HepG2 (cell line): Measurements from ENCODE around the gene TP53TG5. TPM values are rescaled to one million over a fixed set of nuclear protein-coding genes. Genes with fewer than 3 reads are reported as not detected.

Source experiments
- ARNT2 ChIP-seq: sonication (generic); formaldehyde crosslinking; IDR thresholded peaks from 2 replicates; pipeline ENCODE4 v1.8.0; 2022; ENCODE audit warnings: mild to moderate bottlenecking, low read depth, missing genetic modification reagents, moderate library complexity
- CEBPG ChIP-seq: IDR thresholded peaks from 2 replicates; pipeline ENCODE4 v1.6.1; 2016
- HDAC1 ChIP-seq: sonication (generic); formaldehyde crosslinking; IDR thresholded peaks from 2 replicates; pipeline ENCODE4 v1.5.1; 2020; ENCODE audit warnings: mild to moderate bottlenecking, missing genetic modification reagents
- NR2F2 ChIP-seq: IDR thresholded peaks from 2 replicates; pipeline ENCODE4 v1.6.1; 2012; ENCODE audit warnings: low read depth, inconsistent platforms, borderline replicate concordance
- ZNF317 ChIP-seq: sonication (generic); formaldehyde crosslinking; IDR thresholded peaks from 2 replicates; pipeline ENCODE4 v1.5.0; 2020; ENCODE audit warnings: mild to moderate bottlenecking, missing genetic modification reagents
- polyA plus RNA-seq, 8 experiments: library from polyadenylated mRNA; depleted of rRNA in 3 of 8; stranded (reverse) in 7 of 8; unstranded in 1 of 8; fragments of >200 nt; fragmentation: Illumina TruSeq in 4 of 8; extraction: Trizol in 4 of 8; gene quantifications; 2 replicates each; pipeline versions ENCODE4 v1.2.1 to v1.2.3, GENCODE V29; 2011 to 2016; ENCODE audit warnings: low read depth in 4 of 8, missing spikeins in 1 of 8, mixed read lengths in 1 of 8; ENCODE audit not compliant: insufficient read depth in 1 of 8
- total RNA-seq, 5 experiments: library from RNA; depleted of rRNA; stranded (reverse); fragments of >200 nt; fragmentation: Illumina TruSeq; extraction: Trizol; gene quantifications; 2 replicates each; pipeline ENCODE4 v1.2.3, GENCODE V29; 2016; ENCODE audit warnings: low read depth in 1 of 5
- TF ChIP-seq, protein P1 (sequence below): sonication (generic); formaldehyde crosslinking; IDR thresholded peaks from 2 replicates; pipeline ENCODE4 v1.5.0; 2020; ENCODE audit warnings: mild to moderate bottlenecking, missing genetic modification reagents, borderline replicate concordance
- TF ChIP-seq, protein P2 (sequence below): sonication (generic); IDR thresholded peaks from 2 replicates; pipeline ENCODE4 v1.6.1; 2016; ENCODE audit warnings: low read depth, borderline replicate concordance
- TF ChIP-seq, protein P3 (sequence below): IDR thresholded peaks from 2 replicates; pipeline ENCODE4 v1.4.0; 2020; ENCODE audit warnings: mild to moderate bottlenecking, missing genetic modification reagents
- TF ChIP-seq, protein P4 (sequence below): sonication (generic); formaldehyde crosslinking; IDR thresholded peaks from 2 replicates; pipeline ENCODE4 v1.4.0; 2020; ENCODE audit warnings: missing genetic modification reagents, borderline replicate concordance
- TF ChIP-seq, protein P5 (sequence below): IDR thresholded peaks from 2 replicates; pipeline ENCODE4 v1.6.1; 2016
- TF ChIP-seq, protein P6 (sequence below): sonication (generic); formaldehyde crosslinking; IDR thresholded peaks from 2 replicates; pipeline ENCODE4 v1.8.0; 2023; ENCODE audit warnings: mild to moderate bottlenecking, missing genetic modification reagents

Gene TP53TG5
- total and polyA plus RNA-seq, 2 of the 13 experiments (the other 11 are each of a cell fraction or from before 2014, with no cell fraction given): 0.11 TPM; not detected in 1

DNA sequence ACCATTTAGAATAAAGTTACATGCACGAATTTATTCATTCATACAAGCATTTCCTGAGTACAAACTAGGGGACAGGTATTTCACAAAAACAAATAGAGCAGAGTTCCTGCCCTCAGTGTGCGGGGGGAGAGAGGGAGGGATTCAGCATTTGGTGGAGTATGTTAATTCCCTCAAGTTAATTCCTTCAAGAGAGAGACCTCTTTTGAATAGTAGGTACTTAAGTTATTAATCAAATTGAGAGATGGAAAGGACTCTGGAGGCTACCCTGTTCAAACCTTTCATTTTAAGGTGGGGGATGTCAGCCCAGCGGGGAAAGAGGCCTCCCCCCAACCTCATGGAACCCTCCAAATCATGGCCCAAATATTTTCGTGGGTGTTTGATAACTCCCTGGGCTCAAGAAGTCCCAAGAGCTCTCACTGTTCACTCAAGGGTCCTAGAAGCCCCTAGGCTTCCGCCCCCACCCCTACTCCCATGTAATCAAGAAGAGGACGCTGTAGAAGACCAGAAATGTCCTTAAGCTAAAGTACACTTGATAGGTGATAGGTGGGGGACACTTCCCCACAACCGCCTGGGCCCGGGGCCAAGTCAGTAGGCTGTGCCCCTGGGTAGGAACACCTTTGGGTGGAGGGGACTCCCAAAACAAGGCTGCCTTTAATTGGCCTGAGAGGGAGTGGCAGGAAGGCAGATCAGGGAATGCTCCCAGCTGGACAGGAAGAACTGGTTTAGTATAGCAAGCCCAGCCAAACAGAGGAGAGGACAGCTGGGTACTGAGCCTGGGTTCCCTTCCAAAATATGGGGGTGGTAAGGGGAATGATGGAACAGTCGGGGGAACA, 32.8 kb downstream of the TP53TG5 start (continued):
- peak; percentile 46; the same call in 1 of the 2 replicates for TF ChIP-seq HDAC1 (CRISPR knock-in tag)
- TF ChIP-seq, protein P1, sequence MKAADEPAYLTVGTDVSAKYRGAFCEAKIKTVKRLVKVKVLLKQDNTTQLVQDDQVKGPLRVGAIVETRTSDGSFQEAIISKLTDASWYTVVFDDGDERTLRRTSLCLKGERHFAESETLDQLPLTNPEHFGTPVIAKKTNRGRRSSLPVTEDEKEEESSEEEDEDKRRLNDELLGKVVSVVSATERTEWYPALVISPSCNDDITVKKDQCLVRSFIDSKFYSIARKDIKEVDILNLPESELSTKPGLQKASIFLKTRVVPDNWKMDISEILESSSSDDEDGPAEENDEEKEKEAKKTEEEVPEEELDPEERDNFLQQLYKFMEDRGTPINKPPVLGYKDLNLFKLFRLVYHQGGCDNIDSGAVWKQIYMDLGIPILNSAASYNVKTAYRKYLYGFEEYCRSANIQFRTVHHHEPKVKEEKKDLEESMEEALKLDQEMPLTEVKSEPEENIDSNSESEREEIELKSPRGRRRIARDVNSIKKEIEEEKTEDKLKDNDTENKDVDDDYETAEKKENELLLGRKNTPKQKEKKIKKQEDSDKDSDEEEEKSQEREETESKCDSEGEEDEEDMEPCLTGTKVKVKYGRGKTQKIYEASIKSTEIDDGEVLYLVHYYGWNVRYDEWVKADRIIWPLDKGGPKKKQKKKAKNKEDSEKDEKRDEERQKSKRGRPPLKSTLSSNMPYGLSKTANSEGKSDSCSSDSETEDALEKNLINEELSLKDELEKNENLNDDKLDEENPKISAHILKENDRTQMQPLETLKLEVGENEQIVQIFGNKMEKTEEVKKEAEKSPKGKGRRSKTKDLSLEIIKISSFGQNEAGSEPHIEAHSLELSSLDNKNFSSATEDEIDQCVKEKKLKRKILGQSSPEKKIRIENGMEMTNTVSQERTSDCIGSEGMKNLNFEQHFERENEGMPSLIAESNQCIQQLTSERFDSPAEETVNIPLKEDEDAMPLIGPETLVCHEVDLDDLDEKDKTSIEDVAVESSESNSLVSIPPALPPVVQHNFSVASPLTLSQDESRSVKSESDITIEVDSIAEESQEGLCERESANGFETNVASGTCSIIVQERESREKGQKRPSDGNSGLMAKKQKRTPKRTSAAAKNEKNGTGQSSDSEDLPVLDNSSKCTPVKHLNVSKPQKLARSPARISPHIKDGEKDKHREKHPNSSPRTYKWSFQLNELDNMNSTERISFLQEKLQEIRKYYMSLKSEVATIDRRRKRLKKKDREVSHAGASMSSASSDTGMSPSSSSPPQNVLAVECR (CRISPR knock-in tag): peak; percentile 5; the same call in 1 of the 2 replicates
- TF ChIP-seq, protein P2, sequence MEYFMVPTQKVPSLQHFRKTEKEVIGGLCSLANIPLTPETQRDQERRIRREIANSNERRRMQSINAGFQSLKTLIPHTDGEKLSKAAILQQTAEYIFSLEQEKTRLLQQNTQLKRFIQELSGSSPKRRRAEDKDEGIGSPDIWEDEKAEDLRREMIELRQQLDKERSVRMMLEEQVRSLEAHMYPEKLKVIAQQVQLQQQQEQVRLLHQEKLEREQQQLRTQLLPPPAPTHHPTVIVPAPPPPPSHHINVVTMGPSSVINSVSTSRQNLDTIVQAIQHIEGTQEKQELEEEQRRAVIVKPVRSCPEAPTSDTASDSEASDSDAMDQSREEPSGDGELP: peak; percentile 38; the same call in 1 of the 2 replicates
- peak; percentile 75 for TF ChIP-seq CEBPG (CRISPR knock-in tag)
- TF ChIP-seq, protein P3, sequence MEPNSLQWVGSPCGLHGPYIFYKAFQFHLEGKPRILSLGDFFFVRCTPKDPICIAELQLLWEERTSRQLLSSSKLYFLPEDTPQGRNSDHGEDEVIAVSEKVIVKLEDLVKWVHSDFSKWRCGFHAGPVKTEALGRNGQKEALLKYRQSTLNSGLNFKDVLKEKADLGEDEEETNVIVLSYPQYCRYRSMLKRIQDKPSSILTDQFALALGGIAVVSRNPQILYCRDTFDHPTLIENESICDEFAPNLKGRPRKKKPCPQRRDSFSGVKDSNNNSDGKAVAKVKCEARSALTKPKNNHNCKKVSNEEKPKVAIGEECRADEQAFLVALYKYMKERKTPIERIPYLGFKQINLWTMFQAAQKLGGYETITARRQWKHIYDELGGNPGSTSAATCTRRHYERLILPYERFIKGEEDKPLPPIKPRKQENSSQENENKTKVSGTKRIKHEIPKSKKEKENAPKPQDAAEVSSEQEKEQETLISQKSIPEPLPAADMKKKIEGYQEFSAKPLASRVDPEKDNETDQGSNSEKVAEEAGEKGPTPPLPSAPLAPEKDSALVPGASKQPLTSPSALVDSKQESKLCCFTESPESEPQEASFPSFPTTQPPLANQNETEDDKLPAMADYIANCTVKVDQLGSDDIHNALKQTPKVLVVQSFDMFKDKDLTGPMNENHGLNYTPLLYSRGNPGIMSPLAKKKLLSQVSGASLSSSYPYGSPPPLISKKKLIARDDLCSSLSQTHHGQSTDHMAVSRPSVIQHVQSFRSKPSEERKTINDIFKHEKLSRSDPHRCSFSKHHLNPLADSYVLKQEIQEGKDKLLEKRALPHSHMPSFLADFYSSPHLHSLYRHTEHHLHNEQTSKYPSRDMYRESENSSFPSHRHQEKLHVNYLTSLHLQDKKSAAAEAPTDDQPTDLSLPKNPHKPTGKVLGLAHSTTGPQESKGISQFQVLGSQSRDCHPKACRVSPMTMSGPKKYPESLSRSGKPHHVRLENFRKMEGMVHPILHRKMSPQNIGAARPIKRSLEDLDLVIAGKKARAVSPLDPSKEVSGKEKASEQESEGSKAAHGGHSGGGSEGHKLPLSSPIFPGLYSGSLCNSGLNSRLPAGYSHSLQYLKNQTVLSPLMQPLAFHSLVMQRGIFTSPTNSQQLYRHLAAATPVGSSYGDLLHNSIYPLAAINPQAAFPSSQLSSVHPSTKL (CRISPR knock-in tag): peak; percentile 57
- TF ChIP-seq ARNT2 (CRISPR knock-in tag): no peak
- TF ChIP-seq, protein P4, sequence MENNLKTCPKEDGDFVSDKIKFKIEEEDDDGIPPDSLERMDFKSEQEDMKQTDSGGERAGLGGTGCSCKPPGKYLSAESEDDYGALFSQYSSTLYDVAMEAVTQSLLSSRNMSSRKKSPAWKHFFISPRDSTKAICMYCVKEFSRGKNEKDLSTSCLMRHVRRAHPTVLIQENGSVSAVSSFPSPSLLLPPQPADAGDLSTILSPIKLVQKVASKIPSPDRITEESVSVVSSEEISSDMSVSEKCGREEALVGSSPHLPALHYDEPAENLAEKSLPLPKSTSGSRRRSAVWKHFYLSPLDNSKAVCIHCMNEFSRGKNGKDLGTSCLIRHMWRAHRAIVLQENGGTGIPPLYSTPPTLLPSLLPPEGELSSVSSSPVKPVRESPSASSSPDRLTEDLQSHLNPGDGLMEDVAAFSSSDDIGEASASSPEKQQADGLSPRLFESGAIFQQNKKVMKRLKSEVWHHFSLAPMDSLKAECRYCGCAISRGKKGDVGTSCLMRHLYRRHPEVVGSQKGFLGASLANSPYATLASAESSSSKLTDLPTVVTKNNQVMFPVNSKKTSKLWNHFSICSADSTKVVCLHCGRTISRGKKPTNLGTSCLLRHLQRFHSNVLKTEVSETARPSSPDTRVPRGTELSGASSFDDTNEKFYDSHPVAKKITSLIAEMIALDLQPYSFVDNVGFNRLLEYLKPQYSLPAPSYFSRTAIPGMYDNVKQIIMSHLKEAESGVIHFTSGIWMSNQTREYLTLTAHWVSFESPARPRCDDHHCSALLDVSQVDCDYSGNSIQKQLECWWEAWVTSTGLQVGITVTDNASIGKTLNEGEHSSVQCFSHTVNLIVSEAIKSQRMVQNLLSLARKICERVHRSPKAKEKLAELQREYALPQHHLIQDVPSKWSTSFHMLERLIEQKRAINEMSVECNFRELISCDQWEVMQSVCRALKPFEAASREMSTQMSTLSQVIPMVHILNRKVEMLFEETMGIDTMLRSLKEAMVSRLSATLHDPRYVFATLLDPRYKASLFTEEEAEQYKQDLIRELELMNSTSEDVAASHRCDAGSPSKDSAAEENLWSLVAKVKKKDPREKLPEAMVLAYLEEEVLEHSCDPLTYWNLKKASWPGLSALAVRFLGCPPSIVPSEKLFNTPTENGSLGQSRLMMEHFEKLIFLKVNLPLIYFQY (CRISPR knock-in tag): 0 out of 2 replicates have a peak, but pooled peaks have one; percentile 17
- peak; percentile 51 for TF ChIP-seq ZNF317
- TF ChIP-seq, protein P5, sequence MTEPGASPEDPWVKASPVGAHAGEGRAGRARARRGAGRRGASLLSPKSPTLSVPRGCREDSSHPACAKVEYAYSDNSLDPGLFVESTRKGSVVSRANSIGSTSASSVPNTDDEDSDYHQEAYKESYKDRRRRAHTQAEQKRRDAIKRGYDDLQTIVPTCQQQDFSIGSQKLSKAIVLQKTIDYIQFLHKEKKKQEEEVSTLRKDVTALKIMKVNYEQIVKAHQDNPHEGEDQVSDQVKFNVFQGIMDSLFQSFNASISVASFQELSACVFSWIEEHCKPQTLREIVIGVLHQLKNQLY: peak; percentile 27; the same call in 1 of the 2 replicates
- TF ChIP-seq NR2F2: 0 out of 2 replicates have a peak, but pooled peaks have one; percentile 20
- TF ChIP-seq, protein P6, sequence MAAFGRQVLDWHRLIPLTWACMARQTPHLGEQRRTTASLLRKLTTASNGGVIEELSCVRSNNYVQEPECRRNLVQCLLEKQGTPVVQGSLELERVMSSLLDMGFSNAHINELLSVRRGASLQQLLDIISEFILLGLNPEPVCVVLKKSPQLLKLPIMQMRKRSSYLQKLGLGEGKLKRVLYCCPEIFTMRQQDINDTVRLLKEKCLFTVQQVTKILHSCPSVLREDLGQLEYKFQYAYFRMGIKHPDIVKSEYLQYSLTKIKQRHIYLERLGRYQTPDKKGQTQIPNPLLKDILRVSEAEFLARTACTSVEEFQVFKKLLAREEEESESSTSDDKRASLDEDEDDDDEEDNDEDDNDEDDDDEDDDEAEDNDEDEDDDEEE (CRISPR knock-in tag): peak; percentile 61; the same call in 1 of the 2 replicates
